GM03348 (cell line): ENCODE measurements around the gene SRCIN1.

ENCODE experiments used
- DNase-seq: peaks from one replicate; pipeline ENCODE4 v3.0.0; 2012; ENCODE audit warnings: low spot score

SRCIN1 gene

GRCh38 chr17:38617967-38618760, 12.4 kb upstream of the SRCIN1 start:
- DNase-seq = no peak

DNA sequence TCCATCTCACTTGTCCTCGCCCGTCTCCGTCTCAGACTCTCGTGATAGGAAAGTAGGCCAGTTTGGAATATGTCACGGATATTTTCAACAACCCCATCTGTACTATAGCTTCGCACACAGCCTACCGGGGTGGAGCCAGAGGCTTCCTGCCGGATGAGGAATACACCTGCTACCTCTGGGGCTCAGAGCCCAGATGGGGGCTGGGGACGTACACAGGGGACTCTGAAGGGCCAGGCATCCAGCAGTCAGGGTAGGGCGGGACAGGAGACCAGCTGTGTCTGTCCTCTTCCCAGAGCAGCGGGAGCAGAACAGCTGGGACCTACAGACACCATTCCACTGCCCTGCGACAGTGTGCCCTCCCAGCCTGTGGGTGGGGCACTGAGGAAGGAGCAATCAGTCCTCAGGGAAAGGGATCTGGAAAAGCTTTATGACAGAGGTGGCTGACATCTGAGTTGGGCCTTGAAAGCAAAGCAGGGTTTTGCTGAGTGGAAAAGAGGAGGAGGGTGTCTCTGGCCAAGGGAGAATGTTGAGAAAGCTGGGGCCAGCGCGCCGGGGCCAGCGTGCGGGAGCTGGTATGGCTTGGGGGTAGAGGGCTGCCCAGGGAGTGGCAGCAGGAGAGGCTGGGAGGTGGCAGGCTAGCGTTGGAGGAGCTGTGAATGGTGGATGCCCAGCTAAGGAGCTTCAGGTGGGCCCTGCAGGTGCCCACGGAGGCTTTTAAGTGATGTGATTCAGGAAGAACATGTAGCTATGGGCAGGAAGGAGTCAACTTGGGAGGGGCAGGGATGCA, 11.5 kb upstream of the SRCIN1 start:
- no peak for DNase-seq

DNA sequence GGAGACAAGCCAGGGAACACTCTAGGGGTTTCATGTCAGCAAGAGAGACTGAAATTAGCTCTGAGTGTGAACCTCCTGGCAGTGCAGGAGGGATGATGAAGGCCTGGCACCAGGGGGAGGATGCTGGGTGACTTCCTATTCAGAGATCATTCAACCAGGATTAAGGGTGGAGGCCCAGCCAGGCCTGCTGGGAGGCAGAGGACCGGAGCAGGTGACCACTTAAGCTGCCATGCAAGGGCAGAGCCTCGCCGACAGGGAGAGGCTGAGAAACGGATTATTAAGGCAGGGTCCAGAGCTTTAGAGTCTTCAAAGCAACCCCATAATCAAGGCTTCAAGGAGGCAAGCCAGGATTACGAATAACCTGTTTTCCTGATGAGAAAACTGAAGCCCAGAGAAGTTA, 10.6 kb upstream of the SRCIN1 start:
- no peak for DNase-seq

GRCh38 chr17:38613981-38614779, 8.4 kb upstream of the SRCIN1 start:
- DNase-seq = no peak

DNA sequence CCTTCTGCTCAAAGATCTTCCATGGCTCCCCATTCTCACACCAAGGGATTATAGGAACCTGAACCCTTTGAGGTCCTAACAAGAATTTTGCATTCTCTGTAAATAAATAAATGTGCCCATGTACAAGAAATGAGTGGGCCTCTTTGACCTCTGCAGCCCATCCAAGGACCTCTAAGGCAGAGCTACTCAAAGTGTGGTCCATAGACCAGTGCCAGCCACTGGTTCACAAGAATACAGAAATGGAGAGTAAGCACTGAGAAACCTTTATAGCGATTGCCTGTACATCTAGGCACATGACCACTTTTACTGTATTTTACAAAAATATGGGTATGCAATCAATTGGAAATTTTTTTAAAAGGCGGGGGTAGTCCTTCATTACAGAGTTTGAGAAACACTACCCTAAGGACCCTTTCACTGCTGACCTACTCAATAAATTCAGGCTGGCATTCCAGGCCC, 7.8 kb upstream of the SRCIN1 start:
- no peak for DNase-seq

DNA sequence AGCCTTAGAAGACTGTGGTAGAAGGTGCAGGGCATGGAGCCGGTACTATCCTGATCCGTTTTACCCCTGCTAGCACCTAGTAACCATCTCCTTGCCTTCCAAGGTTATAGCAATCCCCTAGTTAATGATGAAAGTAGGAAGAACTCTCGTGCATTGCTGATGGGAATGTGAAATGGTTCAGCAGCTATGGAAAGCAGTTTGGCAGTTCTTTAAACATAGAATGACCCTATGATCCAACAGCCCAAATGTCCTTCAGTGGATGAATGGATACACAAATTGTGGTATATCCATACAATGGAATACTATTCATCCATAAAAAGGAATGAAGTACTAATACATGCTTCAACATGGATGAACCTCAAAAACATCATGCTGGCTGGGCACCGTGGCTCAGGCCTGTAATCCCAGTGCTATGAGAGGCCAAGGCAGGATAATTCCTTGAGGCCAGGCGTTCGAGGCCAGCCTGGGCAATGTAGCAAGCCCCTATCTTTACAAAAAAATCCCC, 6.2 kb upstream of the SRCIN1 start:
- no peak for DNase-seq

GRCh38 chr17:38611070-38611786, 5.5 kb upstream of the SRCIN1 start:
- no peak for DNase-seq

DNA sequence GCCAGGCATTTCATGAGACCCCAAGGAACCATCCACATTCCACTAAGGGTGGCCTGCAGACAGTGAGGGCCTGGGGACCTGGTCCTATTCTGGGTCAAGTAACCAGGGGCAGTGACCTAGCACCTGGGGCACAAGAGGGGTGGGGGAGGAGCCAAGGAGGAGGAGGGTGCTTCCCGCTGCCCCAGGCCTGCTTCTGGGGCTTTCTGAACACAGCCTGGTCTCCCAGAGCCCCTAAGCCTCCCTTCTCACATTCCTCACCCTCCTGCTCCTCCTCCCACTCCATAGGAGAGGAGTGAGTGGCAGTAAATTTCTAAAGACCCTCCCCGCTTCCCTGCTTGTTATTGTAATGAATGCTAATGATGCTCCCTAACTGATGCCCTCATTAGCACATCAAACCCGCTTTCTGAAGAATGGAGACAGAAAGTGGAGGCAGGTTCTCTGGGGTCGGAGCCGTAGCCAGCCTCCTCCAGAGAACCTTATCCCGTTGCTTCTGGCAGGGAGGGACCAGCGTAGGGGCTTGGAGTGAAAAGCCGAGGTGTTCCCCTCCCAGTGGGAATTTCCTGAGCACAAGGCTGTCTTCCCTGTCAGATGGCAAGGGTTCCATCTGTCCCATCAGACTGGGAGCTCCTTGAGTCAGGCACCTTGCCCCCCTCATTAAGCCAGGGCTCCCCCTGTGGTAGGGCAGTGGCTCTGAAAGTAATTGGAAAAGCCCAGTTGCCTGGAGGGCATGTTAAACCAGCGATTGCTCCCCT, 3.7 kb upstream of the SRCIN1 start:
- DNase-seq = no peak

GRCh38 chr17:38608648-38609047, 2.9 kb upstream of the SRCIN1 start:
- no peak for DNase-seq

DNA sequence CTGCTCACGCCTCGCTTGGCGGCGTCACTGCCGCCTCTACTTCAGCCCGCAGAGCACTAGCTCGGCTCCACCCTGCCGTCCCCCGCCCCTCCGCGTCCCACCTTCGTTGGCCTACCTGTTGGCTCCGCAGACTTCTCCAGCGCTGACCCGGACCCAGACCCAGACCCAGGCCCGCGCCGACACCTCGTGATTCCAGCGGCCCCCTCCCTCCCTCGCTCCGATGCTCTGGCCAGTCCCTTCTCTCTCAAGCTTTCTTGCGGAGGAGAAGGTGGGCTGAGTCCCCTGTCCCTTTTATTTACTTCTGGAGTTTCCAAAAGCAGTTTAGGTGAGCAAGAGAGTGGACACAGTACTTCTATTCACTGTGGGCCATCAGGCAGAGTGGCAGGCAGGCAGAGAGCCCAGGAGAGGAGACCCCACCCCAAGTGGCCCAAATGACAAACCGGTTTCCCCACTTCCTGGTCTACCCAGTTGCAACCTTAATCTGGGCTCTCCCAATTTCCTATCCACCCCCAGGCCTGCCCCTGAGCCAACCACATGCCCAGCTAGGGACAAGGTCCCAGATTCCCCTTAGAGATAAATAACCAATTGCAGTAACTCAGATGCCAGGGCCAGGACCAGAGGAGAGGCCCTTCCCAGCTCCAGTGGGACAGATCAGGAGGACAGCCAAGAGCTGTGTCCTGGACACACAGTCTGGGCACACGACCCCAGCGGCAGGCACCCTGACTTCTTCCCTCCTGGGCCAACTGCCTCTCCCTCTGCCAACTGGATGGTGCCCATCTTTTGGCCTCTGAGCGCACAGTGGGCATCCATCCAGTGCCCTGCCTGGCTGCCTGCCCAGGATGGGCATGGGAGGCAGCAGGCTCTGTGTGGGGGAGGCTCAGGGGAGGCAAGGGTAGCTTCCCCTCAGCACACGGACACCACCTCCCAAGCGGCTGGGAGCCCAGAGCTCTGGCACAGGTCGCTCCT, 1.2 kb upstream of the SRCIN1 start:
- DNase-seq = no peak

DNA sequence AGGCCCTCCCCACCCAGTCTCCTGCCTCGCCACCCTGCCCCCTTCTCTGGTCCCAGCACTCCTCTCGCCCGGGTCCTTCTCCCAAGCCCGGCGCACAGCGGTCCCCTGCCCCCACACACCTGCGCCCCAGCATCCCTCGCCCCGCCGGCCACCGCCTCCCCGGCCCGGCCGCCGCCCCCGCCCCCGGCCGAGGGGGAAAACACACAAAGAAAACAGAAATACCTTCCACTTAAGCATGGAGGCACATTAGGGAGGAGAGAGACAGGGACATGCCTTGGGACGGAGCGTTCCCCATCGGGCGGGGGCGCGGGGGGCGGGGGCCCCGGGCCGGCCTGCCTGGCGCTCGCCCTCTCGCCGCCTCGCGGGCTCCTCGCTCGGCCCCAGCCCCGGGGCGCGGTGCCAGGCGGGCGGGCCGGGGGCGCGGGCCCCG, 326 bp downstream of the SRCIN1 start:
- no peak for DNase-seq

- no peak for DNase-seq
These were observed 1.0 kb downstream of the SRCIN1 start for GRCh38 chr17:38604479-38605403.

DNA sequence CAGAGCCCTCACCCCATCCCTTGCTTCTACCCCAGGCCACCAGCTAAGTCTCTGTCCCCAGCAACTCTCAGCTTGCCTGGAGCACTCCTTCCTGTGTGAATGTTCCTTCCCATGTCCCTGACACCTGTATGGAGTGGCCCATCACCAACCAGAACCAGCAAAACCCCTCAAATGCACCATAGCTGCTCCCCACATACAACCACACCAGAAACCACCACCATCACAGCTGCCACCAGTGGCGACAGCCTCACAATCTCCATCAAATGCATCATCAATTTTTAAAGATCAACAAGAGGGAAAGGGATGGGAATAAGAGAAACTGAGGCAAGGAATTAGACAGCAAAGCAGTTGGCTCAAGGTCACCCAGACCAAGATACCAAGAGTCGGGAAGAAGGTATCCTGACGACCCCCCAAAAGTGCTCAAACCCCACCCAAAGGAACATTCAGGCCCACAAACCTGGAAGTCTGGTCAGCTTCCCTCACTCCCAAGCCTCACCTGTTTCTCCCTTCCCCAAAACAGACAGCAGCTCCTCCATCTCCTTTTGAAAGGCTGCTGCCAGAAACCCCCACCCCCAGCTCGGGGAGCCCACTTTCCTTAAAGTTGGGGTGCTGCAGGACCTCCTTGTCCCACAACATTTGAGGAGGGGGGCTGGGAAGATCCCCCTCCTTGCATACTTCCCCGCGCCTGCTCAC, 1.8 kb downstream of the SRCIN1 start:
- no peak for DNase-seq

GRCh38 chr17:38602956-38603785, 2.6 kb downstream of the SRCIN1 start:
- no peak for DNase-seq

DNA sequence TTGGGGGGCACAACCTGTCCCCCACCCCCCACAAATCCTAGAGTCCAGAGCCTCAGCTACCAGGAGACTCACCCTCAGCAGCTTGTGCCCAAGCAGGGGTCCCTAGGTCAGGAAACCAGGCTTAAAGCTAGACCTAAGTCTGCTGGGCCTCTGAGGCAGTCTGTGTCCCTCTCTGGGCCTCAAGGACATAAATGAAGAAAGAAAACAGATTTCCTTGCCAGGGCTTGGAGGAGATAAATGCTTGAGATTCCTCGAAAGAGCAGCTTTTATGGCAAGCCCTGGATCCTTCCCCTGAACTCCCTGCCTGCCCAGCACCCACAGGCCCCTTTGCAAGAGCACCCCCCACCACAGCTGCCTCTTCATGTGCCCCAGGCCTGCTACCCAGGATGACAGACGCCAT, 3.3 kb downstream of the SRCIN1 start:
- peak; percentile 48 for DNase-seq

DNA sequence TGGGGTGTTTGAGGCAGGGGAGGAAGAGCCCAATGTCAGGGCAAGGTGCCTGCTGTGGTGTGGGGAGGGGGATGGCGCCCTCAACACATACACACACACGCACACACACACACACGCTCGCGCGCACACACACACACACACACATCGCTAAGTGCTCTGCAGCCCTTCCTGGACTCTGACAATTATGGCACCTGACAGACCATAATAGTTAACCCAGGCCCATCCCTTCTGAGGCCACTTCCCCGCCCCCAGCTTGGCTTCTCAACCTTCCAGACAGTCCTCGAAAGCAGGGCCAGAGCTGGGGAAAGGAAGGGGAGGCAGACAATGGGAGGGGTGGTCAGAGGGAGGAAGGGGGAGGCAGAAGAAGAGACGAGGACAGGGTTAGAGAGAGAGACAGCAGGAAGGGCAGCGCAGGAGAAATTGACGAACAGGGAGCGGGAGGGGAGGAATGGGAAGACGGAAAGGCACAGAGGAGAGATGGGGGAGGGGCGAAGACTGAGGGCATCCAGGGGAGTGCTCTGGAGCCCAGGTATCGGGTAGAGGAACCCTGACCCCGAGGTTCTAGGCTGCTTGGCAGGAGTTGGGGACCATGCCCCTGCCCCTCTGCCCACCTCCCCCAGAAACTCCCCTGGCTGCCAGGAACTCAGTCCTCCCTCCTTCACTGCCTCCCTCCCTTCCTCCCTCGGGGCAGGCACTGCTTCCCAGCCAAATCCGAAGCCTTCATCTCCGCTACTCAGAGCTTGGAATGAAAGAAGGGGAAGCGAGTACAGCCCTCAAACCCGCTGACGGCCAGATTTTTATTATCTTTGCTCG, 4.0 kb downstream of the SRCIN1 start:
- no peak for DNase-seq
